HK-2 (cell line): ENCODE results near the gene MAML2.

Source experiments
- DNase-seq: peaks from one replicate; pipeline ENCODE4 v3.0.0-alpha.2; 2018; ENCODE audit not compliant: unreplicated experiment

MAML2 gene

GRCh38 chr11:95975343-95975742 lies 367.7 kb downstream of the MAML2 start:
- DNase-seq = no peak

- no peak for DNase-seq
Measured at GRCh38 chr11:95972060-95972459, 370.9 kb downstream of the MAML2 start.

- no peak for DNase-seq
Measured at GRCh38 chr11:95968585-95968984, 374.4 kb downstream of the MAML2 start.

- no peak for DNase-seq
Measured at GRCh38 chr11:95964281-95964680, 378.7 kb downstream of the MAML2 start.

- no peak for DNase-seq
Measured at GRCh38 chr11:95961758-95962157, 381.2 kb downstream of the MAML2 start.

GRCh38 chr11:95950905-95951304 lies 392.1 kb downstream of the MAML2 start:
- no peak for DNase-seq

- no peak for DNase-seq
Measured at GRCh38 chr11:95948637-95949036, 394.4 kb downstream of the MAML2 start.

- no peak for DNase-seq
Measured at GRCh38 chr11:95944623-95945022, 398.4 kb downstream of the MAML2 start.

GRCh38 chr11:95943546-95943945 lies 399.4 kb downstream of the MAML2 start:
- no peak for DNase-seq

- no peak for DNase-seq
Measured at GRCh38 chr11:95939091-95939490, 403.9 kb downstream of the MAML2 start.

GRCh38 chr11:95937358-95937757 lies 405.6 kb downstream of the MAML2 start:
- DNase-seq = no peak

GRCh38 chr11:95933594-95933993 lies 409.4 kb downstream of the MAML2 start:
- DNase-seq = no peak

GRCh38 chr11:95931916-95932315 lies 411.1 kb downstream of the MAML2 start:
- DNase-seq = no peak

GRCh38 chr11:95930948-95931347 lies 412.0 kb downstream of the MAML2 start:
- DNase-seq = no peak

- no peak for DNase-seq
Measured at GRCh38 chr11:95926726-95927125, 416.3 kb downstream of the MAML2 start.
